Activated T-helper 1 cell treated with Interleukin-2 at 50 U/mL for 16 hours (primary cell): Measurements from ENCODE around the gene ZNF337.

Experiments
- DNase-seq: peaks from one replicate; pipeline ENCODE4 v3.0.0-alpha.2; 2020; ENCODE audit warnings: low read depth

ZNF337 gene

DNA sequence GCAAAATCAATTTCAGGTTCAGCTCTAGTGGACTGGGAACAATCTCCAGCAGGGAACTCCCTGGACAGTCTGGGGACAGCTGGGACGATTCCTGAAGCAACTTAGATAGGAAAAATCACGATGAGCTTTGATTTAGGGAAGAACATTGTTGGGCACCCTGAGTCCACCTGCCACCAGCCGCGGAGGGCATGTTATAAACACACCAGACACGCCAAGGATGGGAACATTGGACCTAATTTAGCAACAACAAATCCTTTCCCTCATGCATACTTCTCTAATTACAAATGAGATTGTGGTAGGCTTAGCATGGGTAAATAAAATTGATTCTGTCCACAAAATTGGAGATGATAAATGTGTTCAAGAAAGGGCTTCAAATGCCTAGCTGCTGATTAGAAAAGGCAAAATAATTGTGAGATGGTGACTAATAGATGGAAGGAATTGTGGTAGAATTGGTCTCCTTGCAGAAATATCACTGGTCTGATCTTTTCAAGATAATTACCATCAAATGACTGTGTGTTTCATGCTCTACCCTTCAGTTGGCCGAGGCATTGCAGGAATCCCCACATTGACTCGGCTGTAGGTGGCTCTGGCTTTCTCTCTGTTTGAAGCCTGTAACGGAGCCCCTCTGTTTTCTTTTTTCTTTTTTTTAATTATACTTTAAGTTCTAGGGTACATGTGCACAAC lies 66.7 kb downstream of the ZNF337 start:
- DNase-seq: no peak

DNA sequence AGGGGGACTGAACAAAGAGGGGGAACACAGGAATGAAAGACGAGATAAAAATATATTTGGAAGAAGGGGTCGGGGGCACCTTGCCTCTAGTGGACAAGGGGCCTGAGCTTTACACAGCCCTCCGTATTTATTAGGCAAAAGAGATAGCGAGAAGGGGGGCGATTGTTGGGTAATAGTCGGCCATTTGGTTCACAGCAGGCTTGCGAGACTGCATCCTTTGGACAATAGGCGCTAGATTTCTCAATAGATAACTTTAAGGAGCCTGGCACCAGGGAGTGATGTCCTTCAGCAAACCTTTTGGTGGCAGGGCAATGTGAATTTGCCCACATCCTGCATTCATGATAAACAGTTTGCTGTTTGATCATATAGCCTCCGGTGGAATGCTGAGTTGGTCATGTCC lies 69.9 kb downstream of the ZNF337 start:
- DNase-seq: no peak

DNA sequence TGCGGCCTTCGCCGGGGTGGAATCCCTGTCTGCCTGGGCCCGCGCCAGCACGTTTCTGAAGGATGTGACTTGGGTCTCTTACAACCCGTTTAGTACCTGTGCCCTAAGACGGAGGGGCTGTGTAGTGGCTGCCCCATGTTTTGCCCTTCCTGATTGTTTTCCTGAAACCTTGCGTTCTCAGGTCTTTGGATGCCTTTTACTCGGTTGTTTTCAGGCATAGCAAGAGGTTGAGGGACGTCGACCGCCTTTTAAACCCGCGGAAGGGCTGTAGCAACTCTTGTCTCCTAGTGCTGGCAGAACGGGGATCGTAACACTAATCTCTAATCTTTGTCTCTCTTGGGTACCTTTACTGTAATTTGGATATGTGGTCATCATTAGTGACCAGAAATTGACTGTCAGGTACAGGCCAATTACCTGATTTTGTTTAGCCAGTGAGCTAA lies 72.1 kb downstream of the ZNF337 start:
- no peak for DNase-seq
